HG03135 (cell line): ENCODE results near the gene CNGA2.

Source experiments
- ATAC-seq: cut with Tn5 transposase; IDR thresholded peaks from one replicate; pipeline ENCODE4 v1.9.1; 2021; ENCODE audit warnings: mild to moderate bottlenecking, moderate library complexity; ENCODE audit not compliant: unreplicated experiment

CNGA2 gene

GRCh38 chrX:151793886-151794285 is 59.3 kb downstream of the CNGA2 start:
- ATAC-seq, result no peak
